DOHH2 (cell line): ENCODE data around the gene UBD.

Source experiments
- EZH2phosphoT487 ChIP-seq: fragments of 200-600 bp; sonication (generic); IDR thresholded peaks from 2 replicates; pipeline ENCODE4 v1.6.1; 2017; ENCODE audit warnings: borderline replicate concordance, mild to moderate bottlenecking, antibody characterized with exemption, low read length, moderate library complexity, mixed read lengths
- TF ChIP-seq, protein P1 (sequence below): fragments of 200-600 bp; sonication (generic); IDR thresholded peaks from one replicate; pipeline ENCODE4 v1.5.1; 2014; ENCODE audit warnings: antibody characterized with exemption, mild to moderate bottlenecking, low read depth, low read length; ENCODE audit not compliant: poor library complexity, severe bottlenecking

DNA sequence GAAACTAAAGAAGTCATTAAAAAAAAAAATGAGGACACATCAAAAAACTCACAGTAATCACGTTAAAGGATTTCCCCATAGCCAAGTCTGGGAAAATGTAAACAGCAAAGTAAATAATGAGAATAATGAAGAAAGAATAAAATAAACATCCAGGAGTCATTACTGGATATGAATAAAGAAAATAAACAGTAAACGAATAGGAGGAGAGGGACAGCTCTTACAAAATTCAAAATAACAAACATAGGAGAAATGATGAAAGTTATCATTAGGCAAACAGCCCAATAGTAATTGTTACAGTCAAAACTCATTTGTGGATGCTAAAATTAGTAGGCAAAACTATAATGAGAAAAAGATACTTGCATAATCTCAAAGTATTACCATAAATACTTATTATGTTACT lies 8.0 kb upstream of the UBD start:
- TF ChIP-seq, protein P1, sequence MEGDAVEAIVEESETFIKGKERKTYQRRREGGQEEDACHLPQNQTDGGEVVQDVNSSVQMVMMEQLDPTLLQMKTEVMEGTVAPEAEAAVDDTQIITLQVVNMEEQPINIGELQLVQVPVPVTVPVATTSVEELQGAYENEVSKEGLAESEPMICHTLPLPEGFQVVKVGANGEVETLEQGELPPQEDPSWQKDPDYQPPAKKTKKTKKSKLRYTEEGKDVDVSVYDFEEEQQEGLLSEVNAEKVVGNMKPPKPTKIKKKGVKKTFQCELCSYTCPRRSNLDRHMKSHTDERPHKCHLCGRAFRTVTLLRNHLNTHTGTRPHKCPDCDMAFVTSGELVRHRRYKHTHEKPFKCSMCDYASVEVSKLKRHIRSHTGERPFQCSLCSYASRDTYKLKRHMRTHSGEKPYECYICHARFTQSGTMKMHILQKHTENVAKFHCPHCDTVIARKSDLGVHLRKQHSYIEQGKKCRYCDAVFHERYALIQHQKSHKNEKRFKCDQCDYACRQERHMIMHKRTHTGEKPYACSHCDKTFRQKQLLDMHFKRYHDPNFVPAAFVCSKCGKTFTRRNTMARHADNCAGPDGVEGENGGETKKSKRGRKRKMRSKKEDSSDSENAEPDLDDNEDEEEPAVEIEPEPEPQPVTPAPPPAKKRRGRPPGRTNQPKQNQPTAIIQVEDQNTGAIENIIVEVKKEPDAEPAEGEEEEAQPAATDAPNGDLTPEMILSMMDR = no peak
- no peak for TF ChIP-seq EZH2phosphoT487
